OCI-LY3 (cell line): ENCODE measurements around the gene C10orf90.

ENCODE experiments used
- H2AFZ ChIP-seq: fragments of 200-600, 300-600 bp; shearing (Covaris generic); 2 replicates; pipeline ENCODE4 v1.6.0; 2014; ENCODE audit warnings: antibody characterized with exemption, low read depth, low read length
- H3K27ac ChIP-seq: fragments of 200-600, 300-600 bp; sonication (generic); 2 replicates; pipeline ENCODE4 v1.5.1; 2014; ENCODE audit warnings: mild to moderate bottlenecking, low read length, moderate library complexity, mixed read lengths
- H3K27me3 ChIP-seq: fragments of 200-600, 300-600 bp; sonication (generic); 2 replicates; pipeline ENCODE4 v1.6.1; 2014; ENCODE audit warnings: low read depth, low read length, mixed read lengths
- H3K36me3 ChIP-seq: fragments of 200-600, 300-600 bp; sonication (generic); replicated peaks from 2 replicates; pipeline ENCODE3; 2014; ENCODE audit warnings: low read depth, low read length, mixed read lengths
- H3K4me1 ChIP-seq: fragments of 300-600, 200-600 bp; sonication (generic); 2 replicates; pipeline ENCODE4 v1.6.1; 2014; ENCODE audit warnings: low read length, mixed read lengths
- H3K4me2 ChIP-seq: fragments of 200-600, 300-600 bp; sonication (generic); 2 replicates; pipeline ENCODE4 v1.6.1; 2014; ENCODE audit warnings: low read length, mixed read lengths
- H3K4me3 ChIP-seq: fragments of 300-600, 200-600 bp; sonication (generic); 2 replicates; pipeline ENCODE4 v1.5.1; 2014; ENCODE audit warnings: antibody characterized with exemption, mild to moderate bottlenecking, low read length, moderate library complexity
- H3K79me2 ChIP-seq: fragments of 300-600, 200-600 bp; shearing (Covaris generic); 2 replicates; pipeline ENCODE4 v1.6.1; 2014; ENCODE audit warnings: mild to moderate bottlenecking, low read length, mixed read lengths
- H3K9ac ChIP-seq: fragments of 300-600, 200-600 bp; shearing (Covaris generic); 2 replicates; pipeline ENCODE4 v1.6.0; 2014; ENCODE audit warnings: mild to moderate bottlenecking, low read length, moderate library complexity
- H3K9me3 ChIP-seq: fragments of 200-600, 300-600 bp; shearing (Covaris generic); 2 replicates; pipeline ENCODE4 v1.6.1; 2014; ENCODE audit warnings: low read length, mixed read lengths; ENCODE audit not compliant: insufficient read depth
- H4K20me1 ChIP-seq: fragments of 200-600, 300-600 bp; sonication (generic); 2 replicates; pipeline ENCODE4 v1.6.1; 2016; ENCODE audit warnings: low read length, mixed read lengths; ENCODE audit not compliant: insufficient read depth
- CTCF ChIP-seq: fragments of 200-600, 300-600 bp; sonication (generic); IDR thresholded peaks from 2 replicates; pipeline ENCODE4 v1.5.1; 2014; ENCODE audit warnings: antibody characterized with exemption, low read length, low read depth
- EZH2phosphoT487 ChIP-seq: fragments of 200-600 bp; shearing (Covaris generic); IDR thresholded peaks from 2 replicates; pipeline ENCODE4 v1.6.1; 2018; ENCODE audit warnings: antibody characterized with exemption, mixed run types, low read depth

Gene C10orf90

DNA sequence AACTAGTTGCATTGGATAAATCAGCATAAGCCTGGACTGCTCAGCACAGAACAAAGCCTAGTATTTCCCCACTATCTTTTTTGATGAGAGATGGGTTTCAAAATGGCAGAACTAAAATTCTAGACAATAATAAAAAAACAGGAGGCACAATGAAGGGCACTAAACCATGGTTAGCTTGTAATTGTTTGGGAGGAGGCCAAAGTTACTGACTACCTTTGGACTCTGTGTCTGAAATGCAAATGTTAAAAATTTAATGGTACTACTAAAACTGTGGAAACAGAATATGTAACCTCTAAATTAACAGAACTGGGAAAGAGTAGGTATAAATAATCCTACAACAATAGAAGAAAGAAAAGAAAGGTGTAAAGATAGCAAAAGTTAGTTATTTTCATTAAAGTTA, 295.2 kb downstream of the C10orf90 start:
- Histone ChIP-seq H4K20me1 (no peaks in the 10 kb centered on the region), H3K4me3 (no peak overlapping the region), H3K4me1 (no peaks in the 10 kb centered on the region), H3K27me3 (no peaks in the 10 kb centered on the region), H3K9ac (no peak overlapping the region), H3K9me3 (no peaks in the 10 kb centered on the region), H3K4me2 (no peak overlapping the region), H2AFZ (no peak overlapping the region), H3K36me3 (no peaks in the 10 kb centered on the region), H3K79me2 (no peaks in the 10 kb centered on the region), H3K27ac (no peak overlapping the region)
- TF ChIP-seq CTCF (no peak), EZH2phosphoT487 (no peak)
